Left cardiac atrium (tissue), 4 donors: ENCODE measurements around the gene CNPY2. TPM values are rescaled to one million over a fixed set of nuclear protein-coding genes. Genes with fewer than 3 reads are reported as not detected.
"Not testable (repeated sequence)": the region's sequence is repeated elsewhere in the genome, so short reads cannot be mapped to it uniquely, and the experiment has no call there.

ENCODE experiments used
- ATAC-seq, 2 donors: fragments of 200-7000 bp; cut with Tn5 transposase; one replicate each; pipeline ENCODE4 v1.9.1; 2020; ENCODE audit warnings: mild to moderate bottlenecking in 2 of 2, moderate library complexity in 2 of 2
- DNase-seq: peaks from one replicate; pipeline ENCODE4 v3.0.0-alpha.2; 2020
- intact Hi-C, 2 donors: fragments of 100-400 bp; cut with DNase I; formaldehyde crosslinking; loops; one replicate each; pipeline versions ENCODE4 v1.14.1 to v1.15.1; 2022 to 2023
- total RNA-seq, 2 donors: library from RNA; stranded (reverse); fragmentation: NEBNext Ultra II Directional; extraction: Animal tissue kit (Norgen Biotek cat#: 25700); gene quantifications; one replicate each; pipeline ENCODE4 v1.2.1, GENCODE V29; 2021
- donor health status: DM: no; HTN: yes; CAD: no.
- donor health status: DM: no; HTN: yes; CAD: no; lungs with severe emphysema.
- donor health status: DM: yes; HTN: yes; CAD: no.
- donor health status: Dilated cardiomyopathy.

The CNPY2 gene
- total RNA-seq, 2 donors from 2014 or later, result 54.1 to 60.7 TPM

GRCh38 chr12:56304276-56304675 lies 11.5 kb downstream of the CNPY2 start:
- ATAC-seq (no peak), DNase-seq (no peak)
- intact Hi-C loops, result no loop called here

GRCh38 chr12:56300644-56301464 lies 14.9 kb downstream of the CNPY2 start:
- intact Hi-C loops, result no loop called here

DNA sequence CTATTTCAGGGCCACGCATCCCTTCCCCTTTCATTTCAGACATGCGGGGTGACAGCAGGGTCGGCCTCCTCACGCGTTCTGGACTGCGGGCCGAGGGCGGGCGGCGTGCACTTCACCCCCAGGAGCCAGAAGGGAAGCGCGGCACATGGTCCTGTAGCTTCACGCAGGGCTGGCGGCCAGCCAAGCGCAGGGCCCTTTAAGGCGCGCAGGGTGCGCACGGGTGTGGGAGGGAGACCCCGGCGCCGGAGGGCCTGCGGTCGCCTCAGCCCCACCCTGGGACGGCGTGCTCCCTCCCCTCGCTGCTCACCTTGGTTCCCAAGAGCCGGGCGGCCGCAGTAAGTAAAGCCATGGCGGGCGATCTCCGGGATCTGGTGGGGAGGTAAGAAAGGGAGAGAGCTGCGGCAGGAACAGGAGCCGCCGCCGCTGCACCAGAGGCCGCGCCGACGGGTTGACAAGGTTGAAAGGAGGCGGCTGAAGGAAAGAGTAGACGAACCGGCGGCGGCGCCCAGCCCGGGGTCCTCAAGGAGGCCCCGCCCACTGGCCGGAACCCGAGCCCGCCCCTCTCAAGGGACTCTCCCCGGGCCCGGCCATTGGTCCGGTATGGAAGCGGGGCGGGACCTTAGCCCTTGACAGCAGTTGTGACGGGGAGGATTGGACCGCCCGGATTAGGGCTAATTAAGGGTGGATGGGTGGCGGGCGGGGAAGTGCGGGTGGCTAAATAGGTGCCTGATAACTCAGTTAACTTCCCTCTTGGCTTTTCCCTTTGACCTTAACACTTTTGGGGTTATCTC lies 15.7 kb downstream of the CNPY2 start, which contains the start of gene CS:
TSS of gene CS (minus strand) at position 478 of the 791 bp plus-strand sequence. CDS start at position 349, 129 bp downstream.
- ATAC-seq, result peak; percentile 97 to 99
- intact Hi-C loops, result no loop called here
- DNase-seq, result peak; percentile 99

More at GRCh38 chr12:56300644-56301464, 14.9 kb downstream of the CNPY2 start:
- peak; percentile 27 for DNase-seq
- peak; percentile 9 to 13 for ATAC-seq

- DNase-seq (no peak), ATAC-seq (peak; percentile 3 to 13)
- intact Hi-C loops, result no loop called here
Observed at GRCh38 chr12:56299308-56299852, 16.4 kb downstream of the CNPY2 start.

- ATAC-seq, result no peak
- no peak for DNase-seq
- intact Hi-C loops, result no loop called here
Observed at GRCh38 chr12:56298828-56299227, 17.0 kb downstream of the CNPY2 start.

- DNase-seq, result no peak
- intact Hi-C loops, result no loop called here
- ATAC-seq, result no peak
Observed at GRCh38 chr12:56297400-56297799, 18.4 kb downstream of the CNPY2 start.

DNA sequence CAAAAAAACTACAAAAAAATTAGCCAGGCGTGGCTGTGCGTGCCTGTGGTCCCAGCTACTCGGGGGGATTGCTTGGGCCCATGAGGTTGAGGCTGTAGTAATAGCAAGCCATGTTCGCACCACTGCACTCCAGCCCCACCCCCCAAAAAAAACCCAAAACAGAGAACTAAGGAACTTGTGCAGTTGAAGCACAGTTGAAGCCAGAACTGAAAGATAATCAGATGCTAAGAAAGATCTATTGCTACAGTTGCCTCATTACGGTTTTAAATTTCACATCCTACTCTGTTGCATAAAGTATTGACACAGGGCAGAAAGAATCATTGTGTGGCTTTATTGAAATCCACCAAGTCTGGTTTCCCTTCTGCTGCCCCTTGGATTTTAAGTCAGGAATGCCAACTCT lies 19.5 kb downstream of the CNPY2 start:
- ATAC-seq (no peak), DNase-seq (no peak)
- intact Hi-C loops, result no loop called here

GRCh38 chr12:56293795-56294194 lies 22.0 kb downstream of the CNPY2 start:
- peak in 1 of 2 donors; percentile 24 for ATAC-seq
- intact Hi-C loops, result no loop called here
- DNase-seq, result no peak

DNA sequence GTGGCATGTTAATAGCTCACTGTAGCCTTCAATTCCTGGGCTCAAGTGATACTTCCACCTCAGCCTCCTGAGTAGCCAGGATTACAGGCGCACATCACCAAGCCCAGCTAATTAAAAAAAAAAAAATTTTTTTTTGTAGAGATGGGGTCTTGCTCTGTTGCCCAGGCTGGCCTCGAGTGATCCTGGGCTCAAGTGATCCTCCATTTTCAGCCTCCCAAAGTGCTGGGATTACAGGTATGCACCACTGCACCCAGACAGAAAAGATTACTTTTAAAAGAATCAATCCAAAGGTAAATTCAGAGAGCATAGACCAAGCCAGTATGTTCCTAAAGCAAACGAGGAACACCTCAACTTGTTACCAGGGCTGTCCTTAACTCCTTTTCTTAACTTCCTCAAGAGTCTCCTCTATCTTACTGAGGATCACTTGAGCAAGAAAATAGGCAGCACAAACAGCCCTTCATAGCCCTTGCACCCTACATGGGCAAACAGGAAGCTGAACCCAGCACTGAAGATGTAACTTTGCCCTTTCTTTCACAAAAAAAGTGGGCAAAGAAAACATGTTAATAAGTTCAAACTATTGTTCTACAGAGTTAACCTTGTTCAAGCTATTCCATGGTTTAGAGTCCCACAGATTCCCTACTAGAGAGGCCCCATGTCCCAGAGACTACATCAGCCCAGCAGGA lies 26.9 kb downstream of the CNPY2 start:
- DNase-seq (no peak), ATAC-seq (no peak)
- intact Hi-C loops, result no loop called here

- no peak for DNase-seq
- intact Hi-C loops, result no loop called here
- no peak for ATAC-seq
Observed at GRCh38 chr12:56286044-56286830, 29.6 kb downstream of the CNPY2 start.

- DNase-seq, intact Hi-C loops, ATAC-seq: not testable (repeated sequence)
Observed at GRCh38 chr12:56284263-56284662, 31.5 kb downstream of the CNPY2 start.

- ATAC-seq (no peak), DNase-seq (no peak)
- intact Hi-C loops, result no loop called here
Observed at GRCh38 chr12:56282579-56282978, 33.2 kb downstream of the CNPY2 start.

DNA sequence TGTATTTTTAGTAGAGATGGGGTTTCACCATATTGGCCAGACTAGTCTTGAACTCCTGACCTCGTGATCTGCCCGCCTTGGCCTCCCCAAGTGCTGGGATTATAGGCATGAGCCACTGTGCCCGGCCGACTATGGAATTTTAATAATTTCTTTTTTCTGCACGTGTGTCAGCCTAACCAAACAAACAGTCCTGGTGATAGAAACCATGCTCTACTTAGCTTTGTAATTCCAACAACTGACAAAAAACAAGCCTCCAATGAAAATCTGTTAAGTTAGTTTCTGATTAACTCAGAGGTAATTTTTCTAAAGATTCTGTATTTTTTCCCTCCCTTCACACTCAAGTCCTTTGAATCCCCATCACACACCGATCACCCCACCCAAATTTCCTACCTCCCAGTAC lies 33.8 kb downstream of the CNPY2 start:
- intact Hi-C loops, result no loop called here
- ATAC-seq, result no peak
- DNase-seq, result no peak

DNA sequence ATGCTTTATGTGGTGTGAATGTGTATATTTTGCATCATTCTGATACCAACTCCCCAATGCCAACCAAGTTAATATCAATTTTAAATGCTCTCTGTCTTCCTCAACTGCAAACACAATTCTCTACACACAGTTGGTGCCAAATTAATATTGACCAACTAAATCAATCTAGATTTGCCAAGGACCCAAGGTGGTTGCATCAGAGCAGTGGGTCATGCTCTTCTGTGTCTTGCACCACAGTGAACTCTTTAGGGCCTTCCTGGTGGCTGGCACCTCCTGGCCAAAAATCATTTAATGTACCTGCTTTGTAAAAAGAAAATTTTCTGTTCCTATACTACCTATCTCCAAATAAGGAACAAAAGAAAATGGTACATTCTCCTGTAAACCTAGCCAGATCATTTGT lies 34.9 kb downstream of the CNPY2 start:
- no peak for DNase-seq
- intact Hi-C loops, result no loop called here
- no peak for ATAC-seq

- ATAC-seq (no peak), DNase-seq (no peak)
- intact Hi-C loops, result no loop called here
Observed at GRCh38 chr12:56278905-56279304, 36.9 kb downstream of the CNPY2 start.

DNA sequence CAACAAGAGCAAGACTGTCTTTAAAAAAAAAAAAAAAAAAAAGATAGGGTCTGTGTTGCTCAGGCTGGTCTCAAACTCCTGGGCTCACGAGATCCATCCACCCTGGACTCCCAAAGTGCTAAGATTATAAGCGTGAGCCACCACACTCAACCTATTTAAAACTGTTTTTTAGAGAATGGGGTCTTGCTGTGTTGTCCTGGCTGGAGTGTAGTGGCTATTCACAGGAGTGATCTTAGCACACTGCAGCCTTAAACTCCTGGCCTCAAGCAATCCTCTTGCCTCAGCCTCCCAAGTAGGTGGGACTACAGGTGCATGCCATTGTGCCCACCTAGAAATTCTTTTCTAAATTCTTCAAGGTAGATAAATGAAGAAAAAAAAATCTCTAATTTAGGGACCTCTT lies 41.5 kb downstream of the CNPY2 start:
- DNase-seq (no peak), ATAC-seq (no peak)
- intact Hi-C loops, result no loop called here

DNA sequence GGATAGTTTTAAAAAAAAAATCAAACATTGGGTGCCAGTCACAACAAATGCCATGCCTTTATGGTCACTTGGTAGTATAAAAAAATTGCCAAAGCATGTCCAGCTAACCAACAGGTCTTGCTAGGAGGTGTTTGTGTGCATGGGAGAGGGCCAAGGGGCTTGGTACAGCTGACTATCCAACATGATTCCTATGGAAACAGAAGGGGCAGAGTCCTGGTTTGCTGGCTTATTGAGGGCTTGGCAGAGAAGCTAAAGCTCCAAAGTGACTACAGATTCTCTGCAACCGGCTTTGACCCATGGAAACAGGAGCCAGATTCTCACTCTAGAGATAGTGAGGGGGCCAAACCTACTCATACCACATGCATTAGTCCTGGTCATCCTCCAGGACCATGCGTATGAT lies 43.3 kb downstream of the CNPY2 start:
- DNase-seq, intact Hi-C loops, ATAC-seq: not testable (repeated sequence)

DNA sequence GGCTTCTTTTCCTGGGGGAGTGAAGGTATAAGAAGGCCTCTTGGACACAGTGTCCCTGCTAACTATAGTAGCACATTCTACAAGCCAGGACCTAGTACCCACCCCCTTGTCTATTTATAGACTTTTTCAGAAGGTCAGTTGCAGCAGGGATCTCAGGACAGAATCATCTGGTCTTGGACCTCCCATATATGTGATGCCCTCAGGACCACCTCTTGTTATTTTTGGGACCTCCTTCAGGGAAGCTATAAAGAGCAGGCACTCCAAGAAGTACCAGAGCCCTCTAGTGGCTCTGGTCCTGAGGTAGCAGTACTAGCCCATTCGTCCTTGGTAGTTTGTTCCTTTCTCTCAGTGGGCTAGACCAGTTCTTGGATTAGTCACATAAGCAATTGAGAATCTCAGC lies 44.8 kb downstream of the CNPY2 start:
- intact Hi-C loops, result no loop called here
- DNase-seq (no peak), ATAC-seq (peak; percentile 11 to 14)
